ENCODE results near the gene DHRS12. TPM values are rescaled to one million over a fixed set of nuclear protein-coding genes. Genes with fewer than 3 reads are reported as not detected.

The DHRS12 gene
- total RNA-seq, 1 donor, result 4.3 TPM

DNA sequence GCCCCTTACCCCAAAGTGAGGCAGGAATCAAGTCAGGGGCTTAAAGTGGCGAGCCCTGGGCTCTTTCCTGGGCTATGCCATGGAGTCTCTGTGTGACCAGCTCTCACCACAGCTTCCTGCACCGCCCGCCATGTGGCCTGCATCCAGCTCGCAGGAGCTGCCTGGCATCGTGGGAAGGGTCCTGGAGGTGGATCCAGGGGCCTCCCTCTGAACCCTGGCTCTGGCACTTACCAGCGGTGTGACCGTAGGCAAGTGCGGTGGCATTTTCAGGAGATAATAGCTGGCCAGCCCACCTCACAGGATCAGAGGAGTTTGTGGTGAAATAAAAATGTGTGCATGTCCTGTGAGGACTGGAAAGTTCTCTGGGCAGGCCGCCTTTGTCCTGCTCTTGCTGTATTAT lies 26.0 kb downstream of the DHRS12 start:
- TF ChIP-seq, protein P1, sequence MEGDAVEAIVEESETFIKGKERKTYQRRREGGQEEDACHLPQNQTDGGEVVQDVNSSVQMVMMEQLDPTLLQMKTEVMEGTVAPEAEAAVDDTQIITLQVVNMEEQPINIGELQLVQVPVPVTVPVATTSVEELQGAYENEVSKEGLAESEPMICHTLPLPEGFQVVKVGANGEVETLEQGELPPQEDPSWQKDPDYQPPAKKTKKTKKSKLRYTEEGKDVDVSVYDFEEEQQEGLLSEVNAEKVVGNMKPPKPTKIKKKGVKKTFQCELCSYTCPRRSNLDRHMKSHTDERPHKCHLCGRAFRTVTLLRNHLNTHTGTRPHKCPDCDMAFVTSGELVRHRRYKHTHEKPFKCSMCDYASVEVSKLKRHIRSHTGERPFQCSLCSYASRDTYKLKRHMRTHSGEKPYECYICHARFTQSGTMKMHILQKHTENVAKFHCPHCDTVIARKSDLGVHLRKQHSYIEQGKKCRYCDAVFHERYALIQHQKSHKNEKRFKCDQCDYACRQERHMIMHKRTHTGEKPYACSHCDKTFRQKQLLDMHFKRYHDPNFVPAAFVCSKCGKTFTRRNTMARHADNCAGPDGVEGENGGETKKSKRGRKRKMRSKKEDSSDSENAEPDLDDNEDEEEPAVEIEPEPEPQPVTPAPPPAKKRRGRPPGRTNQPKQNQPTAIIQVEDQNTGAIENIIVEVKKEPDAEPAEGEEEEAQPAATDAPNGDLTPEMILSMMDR (IDR thresholded peaks at IDR 0.05; ENCODE audit: insufficient read depth, low read depth, low read length), result no peak
- DNase-seq (ENCODE audit: low read depth), result no peak
- no peak overlapping the region for H3K4me3 ChIP-seq (ENCODE audit: low read depth, low read length)

DNA sequence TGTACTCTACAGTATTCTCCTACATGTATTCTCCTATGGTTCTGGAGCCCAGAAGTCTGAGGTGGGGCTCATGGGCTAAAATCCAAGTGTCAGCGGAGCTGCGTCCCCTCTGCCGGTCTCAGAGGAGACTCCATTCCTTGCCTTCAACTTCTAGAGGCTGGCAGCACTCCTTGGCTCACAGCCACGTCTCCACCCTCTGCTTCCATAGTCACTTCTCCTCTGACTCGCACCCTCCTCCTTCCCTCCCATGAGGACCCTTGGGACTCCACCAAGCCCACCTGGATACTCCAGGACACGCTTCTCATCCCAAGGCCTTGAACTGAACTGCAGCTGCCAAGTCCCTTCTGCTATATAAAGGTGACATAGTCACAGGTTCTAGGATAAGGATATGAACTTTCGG lies 27.8 kb downstream of the DHRS12 start:
- TF ChIP-seq, protein P1 (IDR thresholded peaks at IDR 0.05; ENCODE audit: insufficient read depth, low read depth, low read length), result no peak
- no peak for DNase-seq (ENCODE audit: low read depth)
- no peak overlapping the region for H3K4me3 ChIP-seq (ENCODE audit: low read depth, low read length)

- no peak overlapping the region for H3K4me3 ChIP-seq (ENCODE audit: low read depth, low read length)
- TF ChIP-seq, protein P1 (IDR thresholded peaks at IDR 0.05; ENCODE audit: insufficient read depth, low read depth, low read length), result no peak
- DNase-seq (ENCODE audit: low read depth), result no peak
Observed at GRCh38 chr13:51773515-51773914, 30.4 kb downstream of the DHRS12 start.

- TF ChIP-seq, protein P1 (IDR thresholded peaks at IDR 0.05; ENCODE audit: insufficient read depth, low read depth, low read length), result no peak
- no peak for DNase-seq (ENCODE audit: low read depth)
- no peak overlapping the region for H3K4me3 ChIP-seq (ENCODE audit: low read depth, low read length)
Observed at GRCh38 chr13:51772781-51773180, 31.2 kb downstream of the DHRS12 start.

DNA sequence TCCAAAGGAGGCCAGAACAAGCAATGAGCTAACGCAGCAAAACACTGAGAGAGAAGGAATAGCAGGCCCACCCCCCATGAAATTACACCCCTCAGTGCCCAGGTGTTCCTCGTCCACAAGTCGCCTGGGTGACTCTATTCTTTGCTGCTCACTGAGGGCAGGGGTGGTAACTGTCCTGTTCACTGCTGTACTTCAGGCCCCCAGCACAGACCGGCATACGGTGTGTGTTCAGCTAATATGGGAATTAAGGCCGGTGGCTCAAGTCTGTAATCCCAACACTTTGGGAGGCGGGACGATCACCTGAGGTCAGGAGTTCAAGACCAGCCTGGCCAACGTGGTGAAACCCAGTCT lies 31.9 kb downstream of the DHRS12 start:
- DNase-seq (ENCODE audit: low read depth), result no peak
- TF ChIP-seq, protein P1 (IDR thresholded peaks at IDR 0.05; ENCODE audit: insufficient read depth, low read depth, low read length), result no peak
- no peak overlapping the region for H3K4me3 ChIP-seq (ENCODE audit: low read depth, low read length)

GRCh38 chr13:51771418-51772104 lies 32.4 kb downstream of the DHRS12 start:
- DNase-seq (ENCODE audit: low read depth), result no peak
- TF ChIP-seq, protein P1 (IDR thresholded peaks at IDR 0.05; ENCODE audit: insufficient read depth, low read depth, low read length), result no peak
- no peak overlapping the region for H3K4me3 ChIP-seq (ENCODE audit: low read depth, low read length)

Data from fibroblast of villous mesenchyme (primary cell).